Upper lobe of left lung (tissue), 6 donors: ENCODE results near the gene FLYWCH2. TPM values are rescaled to one million over a fixed set of nuclear protein-coding genes. Genes with fewer than 3 reads are reported as not detected.

ENCODE experiments used
- ATAC-seq, 2 donors: fragments of 200-7000 bp; cut with Tn5 transposase; one replicate each; pipeline ENCODE4 v1.9.1; 2022; ENCODE audit warnings: mild to moderate bottlenecking in 2 of 2, moderate library complexity in 2 of 2; ENCODE audit not compliant: low FRiP score in 2 of 2
- DNase-seq, 2 donors: peaks; one replicate each; pipeline ENCODE4 v3.0.0-alpha.2; 2019 to 2020
- H3K27ac ChIP-seq, 4 donors: fragments of 200-600 bp; sonication (generic); one replicate each; pipeline ENCODE4 v1.5.1; 2016 to 2019
- H3K27me3 ChIP-seq, 4 donors: fragments of 200-600 bp; sonication (generic); one replicate each; pipeline ENCODE4 v1.5.1; 2017 to 2019
- H3K36me3 ChIP-seq, 4 donors: fragments of 200-600 bp; sonication (generic); one replicate each; pipeline ENCODE4 v1.5.1; 2016 to 2019
- H3K4me1 ChIP-seq, 4 donors: fragments of 200-600 bp; sonication (generic); one replicate each; pipeline ENCODE4 v1.5.1; 2018 to 2019
- H3K4me3 ChIP-seq, 4 donors: fragments of 200-600 bp; sonication (generic); one replicate each; pipeline ENCODE4 v1.5.1; 2017 to 2019; ENCODE audit warnings: mild to moderate bottlenecking in 2 of 4, moderate library complexity in 1 of 4
- H3K9me3 ChIP-seq, 4 donors: fragments of 200-600 bp; sonication (generic); one replicate each; pipeline ENCODE4 v1.5.1; 2018 to 2019
- CTCF ChIP-seq, 6 experiments: fragments of 450-650 bp in 4 of 6; fragments of 200-600 bp in 2 of 6; sonication (generic) in 2 of 6; IDR thresholded peaks; one replicate each; pipeline ENCODE4 v1.5.1; 2016 to 2019; ENCODE audit warnings: antibody characterized with exemption in 6 of 6
- EP300 ChIP-seq, 4 donors: sonication (generic); formaldehyde crosslinking; IDR thresholded peaks; one replicate each; pipeline ENCODE4 v1.5.1; 2017; ENCODE audit warnings: antibody characterized with exemption in 4 of 4, control low read depth in 2 of 4
- POLR2A ChIP-seq, 4 donors: fragments of 450-650 bp; IDR thresholded peaks; one replicate each; pipeline ENCODE4 v1.5.1; 2016 to 2017; ENCODE audit warnings: antibody characterized with exemption in 4 of 4, mild to moderate bottlenecking in 2 of 4
- POLR2AphosphoS5 ChIP-seq, 2 donors: sonication (generic); formaldehyde crosslinking; IDR thresholded peaks; one replicate each; pipeline ENCODE4 v1.5.1; 2017; ENCODE audit warnings: antibody characterized with exemption in 2 of 2
- WGBS, 2 donors: methylation state at CpG; one replicate each; pipeline ENCODE4 v1.1.5; 2017 to 2018; 5-methylcytosine and 5-hydroxymethylcytosine counted together
- total RNA-seq, 6 donors: library from RNA; depleted of rRNA in 4 of 6; stranded (reverse); fragments of >200 nt in 4 of 6; gene quantifications; one replicate each; pipeline versions ENCODE4 v1.1.0 to v1.2.1, GENCODE V29; 2016 to 2021
- donor health status: DM: no; HTN: no; CAD: no; lungs with moderate emphysema.
- donor health status: DM: no; HTN: yes; CAD: no; lungs with severe emphysema.

Gene FLYWCH2
- total RNA-seq, 6 donors from 2014 or later = 31.2 to 70.1 (median 39.7) TPM

GRCh38 chr16:2866431-2866830 is 16.6 kb upstream of the FLYWCH2 start:
- no peak for DNase-seq
- H3K36me3 ChIP-seq = no peaks in the 10 kb centered on the region
- H3K27ac ChIP-seq = no peak overlapping the region
- H3K4me1 ChIP-seq = peaks cover 5 to 13% (median 7%) of the 10 kb centered on the region in 4 donors
- TF ChIP-seq CTCF (IDR thresholded peaks at IDR 0.05) = no peak
- no peak for TF ChIP-seq EP300 (IDR thresholded peaks at IDR 0.05)
- no peak for TF ChIP-seq POLR2AphosphoS5 (IDR thresholded peaks at IDR 0.05)
- no peak for TF ChIP-seq POLR2A (IDR thresholded peaks at IDR 0.05)
- 78 to 82% methylated on average over 4 of the region's 4 CpGs for WGBS, 2 donors
- no peaks in the 10 kb centered on the region for H3K9me3 ChIP-seq
- H3K27me3 ChIP-seq = no peaks in the 10 kb centered on the region
- ATAC-seq = no peak
- no peak overlapping the region for H3K4me3 ChIP-seq

GRCh38 chr16:2867661-2867986 is 15.4 kb upstream of the FLYWCH2 start:
- ATAC-seq = no peak
- peak in 1 of 2 donors; percentile 42 for DNase-seq
- H3K36me3 ChIP-seq = no peaks in the 10 kb centered on the region
- H3K4me1 ChIP-seq = peaks cover 5 to 13% (median 7%) of the 10 kb centered on the region in 4 donors
- peak overlapping the region; percentile 88 to 97 (median 94) for H3K27ac ChIP-seq
- 59% methylated on average over 8 of the region's 8 CpGs for WGBS, 2 donors
- H3K27me3 ChIP-seq = no peaks in the 10 kb centered on the region
- no peaks in the 10 kb centered on the region for H3K9me3 ChIP-seq
- no peak for TF ChIP-seq EP300 (IDR thresholded peaks at IDR 0.05)
- no peak for TF ChIP-seq POLR2A (IDR thresholded peaks at IDR 0.05)
- TF ChIP-seq CTCF (IDR thresholded peaks at IDR 0.05) = no peak
- TF ChIP-seq POLR2AphosphoS5 (IDR thresholded peaks at IDR 0.05) = no peak
- peak overlapping the region; percentile 42 to 74 (median 54) for H3K4me3 ChIP-seq

- peaks cover 5 to 13% (median 7%) of the 10 kb centered on the region in 4 donors for H3K4me1 ChIP-seq
- DNase-seq (peak; percentile 97 to 99), ATAC-seq (peak; percentile 99)
- no peaks in the 10 kb centered on the region for H3K36me3 ChIP-seq
- H3K9me3 ChIP-seq = no peaks in the 10 kb centered on the region
- peak in 1 of 4 donors; percentile 8 for TF ChIP-seq EP300 (IDR thresholded peaks at IDR 0.05)
- peak; percentile 62 to 65 for TF ChIP-seq POLR2AphosphoS5 (IDR thresholded peaks at IDR 0.05)
- peak in 3 of 4 donors; percentile 42 to 73 (median 71) for TF ChIP-seq POLR2A (IDR thresholded peaks at IDR 0.05)
- peak; percentile 94 to 98 (median 98) for TF ChIP-seq CTCF (IDR thresholded peaks at IDR 0.05)
- 1% methylated on average over 28 to 39 of the region's 45 CpGs for WGBS, 2 donors
- H3K27ac ChIP-seq = peak overlapping the region; percentile 88 to 97 (median 94)
- peak overlapping the region; percentile 42 to 74 (median 54) for H3K4me3 ChIP-seq
- no peaks in the 10 kb centered on the region for H3K27me3 ChIP-seq
These were observed 14.8 kb upstream of the FLYWCH2 start for GRCh38 chr16:2867987-2868789.

- no peak overlapping the region for H3K27ac ChIP-seq
- no peaks in the 10 kb centered on the region for H3K9me3 ChIP-seq
- WGBS, 2 donors = 76 to 81% methylated on average over 6 of the region's 6 CpGs
- H3K27me3 ChIP-seq = no peaks in the 10 kb centered on the region
- ATAC-seq = no peak
- H3K4me1 ChIP-seq = peaks cover 9 to 25% (median 10%) of the 10 kb centered on the region in 4 donors
- H3K36me3 ChIP-seq = no peaks in the 10 kb centered on the region
- DNase-seq = no peak
- TF ChIP-seq POLR2A (IDR thresholded peaks at IDR 0.05) (no peak), CTCF (IDR thresholded peaks at IDR 0.05) (no peak), EP300 (IDR thresholded peaks at IDR 0.05) (no peak), POLR2AphosphoS5 (IDR thresholded peaks at IDR 0.05) (no peak)
- no peak overlapping the region for H3K4me3 ChIP-seq
These were observed 11.1 kb upstream of the FLYWCH2 start for GRCh38 chr16:2871926-2872325.
